WI38 (cell line): ENCODE data around the gene MIOX.

Experiments used
- H3K4me3 ChIP-seq: 2 replicates; pipeline ENCODE4 v1.5.1; 2011; ENCODE audit warnings: low read depth, mild to moderate bottlenecking, control low read depth, low read length
- TF ChIP-seq, protein P1 (sequence below): IDR thresholded peaks from 2 replicates; pipeline ENCODE4 v1.5.1; 2012; ENCODE audit warnings: low read depth, mild to moderate bottlenecking, control low read depth, low read length

The MIOX gene

GRCh38 chr22:50474710-50475651, 11.7 kb upstream of the MIOX start, which contains the start of gene SBF1:
SBF1 (minus strand) TSS chr22:50475035; CDS start chr22:50474840, 195 bp downstream.
- TF ChIP-seq, protein P1, sequence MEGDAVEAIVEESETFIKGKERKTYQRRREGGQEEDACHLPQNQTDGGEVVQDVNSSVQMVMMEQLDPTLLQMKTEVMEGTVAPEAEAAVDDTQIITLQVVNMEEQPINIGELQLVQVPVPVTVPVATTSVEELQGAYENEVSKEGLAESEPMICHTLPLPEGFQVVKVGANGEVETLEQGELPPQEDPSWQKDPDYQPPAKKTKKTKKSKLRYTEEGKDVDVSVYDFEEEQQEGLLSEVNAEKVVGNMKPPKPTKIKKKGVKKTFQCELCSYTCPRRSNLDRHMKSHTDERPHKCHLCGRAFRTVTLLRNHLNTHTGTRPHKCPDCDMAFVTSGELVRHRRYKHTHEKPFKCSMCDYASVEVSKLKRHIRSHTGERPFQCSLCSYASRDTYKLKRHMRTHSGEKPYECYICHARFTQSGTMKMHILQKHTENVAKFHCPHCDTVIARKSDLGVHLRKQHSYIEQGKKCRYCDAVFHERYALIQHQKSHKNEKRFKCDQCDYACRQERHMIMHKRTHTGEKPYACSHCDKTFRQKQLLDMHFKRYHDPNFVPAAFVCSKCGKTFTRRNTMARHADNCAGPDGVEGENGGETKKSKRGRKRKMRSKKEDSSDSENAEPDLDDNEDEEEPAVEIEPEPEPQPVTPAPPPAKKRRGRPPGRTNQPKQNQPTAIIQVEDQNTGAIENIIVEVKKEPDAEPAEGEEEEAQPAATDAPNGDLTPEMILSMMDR, result no peak

GRCh38 chr22:50475652-50476002, 11.0 kb upstream of the MIOX start:
- peak overlapping the region; percentile 52 for H3K4me3 ChIP-seq
- TF ChIP-seq, protein P1, result no peak

More at GRCh38 chr22:50474710-50475651, 11.7 kb upstream of the MIOX start, which contains the start of gene SBF1:
- H3K4me3 ChIP-seq, result peak within 1 kb of the TSS; percentile 73

- TF ChIP-seq, protein P1, result no peak
- H3K4me3 ChIP-seq, result no peak overlapping the region
Measured at GRCh38 chr22:50476868-50477267, 9.8 kb upstream of the MIOX start.

DNA sequence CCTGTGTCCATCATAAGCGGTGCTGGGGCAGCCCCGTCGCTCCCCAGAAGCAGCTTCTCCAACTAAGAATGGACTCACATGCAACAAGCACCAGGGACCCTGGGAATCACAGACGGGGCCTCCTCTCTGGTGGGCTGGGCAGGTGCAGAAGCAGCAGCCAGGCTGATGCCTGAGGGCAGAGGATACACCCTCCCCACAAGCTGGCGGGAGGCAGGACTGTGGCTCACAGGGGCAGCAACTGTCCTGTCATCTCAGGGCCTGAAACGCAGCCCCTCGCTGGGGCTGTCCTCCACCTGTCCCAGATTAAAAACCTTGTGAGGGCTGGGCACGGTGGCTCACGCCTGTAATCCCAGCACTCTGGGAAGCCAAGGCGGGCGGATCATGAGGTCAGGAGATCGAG, 8.7 kb upstream of the MIOX start:
- TF ChIP-seq, protein P1, result no peak
- no peak overlapping the region for H3K4me3 ChIP-seq

- H3K4me3 ChIP-seq, result no peak overlapping the region
- TF ChIP-seq, protein P1, result no peak
Measured at GRCh38 chr22:50479721-50480120, 6.9 kb upstream of the MIOX start.

DNA sequence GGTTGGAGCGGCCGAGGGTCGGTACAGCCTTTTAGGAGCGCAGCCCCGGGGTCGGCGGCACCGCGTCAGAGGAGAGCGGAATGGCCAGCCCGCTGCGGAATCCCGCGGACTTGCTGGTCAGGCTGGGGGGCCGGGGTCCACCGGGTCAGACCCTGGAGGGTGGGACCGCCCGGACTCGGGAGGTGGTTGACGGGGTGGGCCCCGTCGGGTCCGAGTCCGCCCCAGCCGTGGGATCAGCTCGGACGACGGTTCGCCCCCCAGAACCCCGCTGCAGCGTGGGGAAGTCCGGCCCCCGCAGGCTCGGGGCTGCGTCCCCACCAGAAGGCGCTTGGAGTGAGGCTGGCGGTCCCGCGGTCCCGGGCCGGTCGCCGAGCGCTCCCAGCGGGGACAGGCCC, 5.6 kb upstream of the MIOX start:
- peak overlapping the region; percentile 64 for H3K4me3 ChIP-seq
- TF ChIP-seq, protein P1, result no peak

GRCh38 chr22:50481440-50482106, 5.1 kb upstream of the MIOX start, which contains the start of gene ADM2:
ADM2 (plus strand) TSS chr22:50481543; CDS start chr22:50481848, 305 bp downstream.
- TF ChIP-seq, protein P1, result no peak
- peak within 1 kb of the TSS; percentile 64 for H3K4me3 ChIP-seq
